Stomach smooth muscle (tissue), 2 donors: ENCODE results near the gene SAP30BP.

Experiments used
- H3K27ac ChIP-seq: one replicate; pipeline ENCODE4 v1.7.0; 2013; ENCODE audit warnings: mild to moderate bottlenecking, low read length, inconsistent platforms
- H3K27me3 ChIP-seq, 2 donors: one replicate each; pipeline ENCODE4 v1.7.0; 2013; ENCODE audit warnings: low read length in 2 of 2; ENCODE audit not compliant: insufficient read depth in 2 of 2, control insufficient read depth in 1 of 2
- H3K36me3 ChIP-seq, 2 donors: one replicate each; pipeline ENCODE4 v1.7.0; 2013; ENCODE audit warnings: low read length in 2 of 2; ENCODE audit not compliant: control insufficient read depth in 2 of 2, insufficient read depth in 2 of 2
- H3K4me1 ChIP-seq: one replicate; pipeline ENCODE4 v1.7.0; 2013; ENCODE audit warnings: low read length; ENCODE audit not compliant: control insufficient read depth, insufficient read depth
- H3K4me3 ChIP-seq, 2 donors: one replicate each; pipeline ENCODE4 v1.7.0; 2013; ENCODE audit warnings: low read length in 2 of 2
- H3K9ac ChIP-seq, 2 donors: one replicate each; pipeline ENCODE4 v1.7.0; 2013; ENCODE audit warnings: low read length in 2 of 2, mild to moderate bottlenecking in 1 of 2
- H3K9me3 ChIP-seq, 2 donors: one replicate each; pipeline ENCODE4 v1.7.0; 2013; ENCODE audit warnings: low read length in 2 of 2; ENCODE audit not compliant: control insufficient read depth in 2 of 2
- donor health status: healthy.
- donor health status: Pancreatic carcinoma.

Gene SAP30BP

GRCh38 chr17:75720656-75721462, 53.7 kb downstream of the SAP30BP start, which contains the start of gene ITGB4:
Gene ITGB4 (plus strand): TSS chr17:75721459. CDS start chr17:75724704, 3,245 bp downstream.
- peak within 1 kb of the TSS; percentile 7 to 55 for H3K4me3 ChIP-seq
- H3K27me3 ChIP-seq: peaks cover 35 to 36% of the 10 kb centered on the region in 2 donors
- H3K27ac ChIP-seq: peak within 1 kb of the TSS; percentile 6
- peaks cover 13% of the 10 kb centered on the region for H3K4me1 ChIP-seq
- H3K9me3 ChIP-seq: no peaks in the 10 kb centered on the region
- peak within 1 kb of the TSS; percentile 15 to 51 for H3K9ac ChIP-seq
- no peaks in the 10 kb centered on the region for H3K36me3 ChIP-seq

GRCh38 chr17:75721463-75722011, 54.4 kb downstream of the SAP30BP start:
- H3K4me3 ChIP-seq: peak overlapping the region in 1 of 2 donors; percentile 52
- no peaks in the 10 kb centered on the region for H3K9me3 ChIP-seq
- H3K9ac ChIP-seq: peak overlapping the region in 1 of 2 donors; percentile 51
- no peaks in the 10 kb centered on the region for H3K36me3 ChIP-seq
- peaks cover 13% of the 10 kb centered on the region for H3K4me1 ChIP-seq
- H3K27ac ChIP-seq: peak overlapping the region; percentile 6
- peaks cover 35 to 36% of the 10 kb centered on the region in 2 donors for H3K27me3 ChIP-seq

DNA sequence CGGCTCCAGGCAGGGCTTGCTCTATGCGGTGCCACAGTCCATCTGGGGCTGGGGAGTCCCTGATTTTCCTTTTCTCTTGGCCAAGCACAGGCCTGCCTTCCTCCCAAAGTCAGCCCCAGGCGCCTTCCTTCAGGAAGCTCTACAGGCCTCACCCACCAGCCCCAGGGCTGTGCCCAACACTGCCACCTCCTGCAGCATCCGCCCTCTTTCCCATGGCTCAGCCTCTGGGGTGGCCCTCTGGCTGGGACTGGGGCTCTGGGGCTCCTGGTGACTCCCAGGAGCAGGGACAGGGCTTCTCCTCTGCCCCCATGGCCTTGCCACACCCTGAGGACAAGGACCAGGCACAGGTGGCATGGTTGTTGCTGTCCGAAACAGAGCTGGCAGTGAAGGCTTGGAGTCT, 54.9 kb downstream of the SAP30BP start:
- Histone ChIP-seq H3K27me3 (peaks cover 35 to 36% of the 10 kb centered on the region in 2 donors), H3K9ac (peak overlapping the region; percentile 15 to 51), H3K36me3 (no peaks in the 10 kb centered on the region), H3K27ac (peak overlapping the region; percentile 6), H3K4me3 (peak overlapping the region in 1 of 2 donors; percentile 52), H3K9me3 (no peaks in the 10 kb centered on the region), H3K4me1 (peaks cover 13% of the 10 kb centered on the region)

DNA sequence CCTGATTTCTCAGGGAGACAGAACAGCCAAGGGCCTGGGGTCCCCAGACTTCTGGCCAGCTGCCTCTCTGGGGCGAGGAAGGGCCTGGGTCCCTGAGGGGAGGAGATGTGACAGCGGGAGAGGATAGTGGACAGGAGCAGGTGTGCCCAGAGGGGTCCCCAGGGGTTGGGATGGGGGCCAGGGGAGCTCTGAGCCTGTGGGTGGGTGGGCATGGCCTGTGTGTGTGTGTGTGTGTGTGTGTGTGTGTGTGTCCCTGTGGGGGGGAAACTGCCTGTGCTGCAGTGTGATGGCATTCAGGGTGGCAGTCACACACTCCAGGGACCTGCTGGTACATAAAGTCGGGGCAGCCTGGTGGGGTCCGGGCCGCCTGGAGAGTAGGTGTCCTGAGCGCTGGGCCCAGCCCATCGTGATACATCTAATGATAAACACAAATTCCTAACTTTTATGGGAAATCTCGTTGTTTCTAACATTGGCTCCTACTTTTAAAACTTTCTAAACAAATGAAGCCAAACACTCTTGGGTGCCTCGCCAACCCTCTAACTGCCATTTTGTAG, 55.5 kb downstream of the SAP30BP start:
- Histone ChIP-seq H3K4me1 (peaks cover 13% of the 10 kb centered on the region), H3K27me3 (peaks cover 35 to 36% of the 10 kb centered on the region in 2 donors), H3K9ac (peak overlapping the region in 1 of 2 donors; percentile 15), H3K27ac (peak overlapping the region; percentile 6), H3K4me3 (peak overlapping the region in 1 of 2 donors; percentile 52), H3K36me3 (no peaks in the 10 kb centered on the region), H3K9me3 (no peaks in the 10 kb centered on the region)

DNA sequence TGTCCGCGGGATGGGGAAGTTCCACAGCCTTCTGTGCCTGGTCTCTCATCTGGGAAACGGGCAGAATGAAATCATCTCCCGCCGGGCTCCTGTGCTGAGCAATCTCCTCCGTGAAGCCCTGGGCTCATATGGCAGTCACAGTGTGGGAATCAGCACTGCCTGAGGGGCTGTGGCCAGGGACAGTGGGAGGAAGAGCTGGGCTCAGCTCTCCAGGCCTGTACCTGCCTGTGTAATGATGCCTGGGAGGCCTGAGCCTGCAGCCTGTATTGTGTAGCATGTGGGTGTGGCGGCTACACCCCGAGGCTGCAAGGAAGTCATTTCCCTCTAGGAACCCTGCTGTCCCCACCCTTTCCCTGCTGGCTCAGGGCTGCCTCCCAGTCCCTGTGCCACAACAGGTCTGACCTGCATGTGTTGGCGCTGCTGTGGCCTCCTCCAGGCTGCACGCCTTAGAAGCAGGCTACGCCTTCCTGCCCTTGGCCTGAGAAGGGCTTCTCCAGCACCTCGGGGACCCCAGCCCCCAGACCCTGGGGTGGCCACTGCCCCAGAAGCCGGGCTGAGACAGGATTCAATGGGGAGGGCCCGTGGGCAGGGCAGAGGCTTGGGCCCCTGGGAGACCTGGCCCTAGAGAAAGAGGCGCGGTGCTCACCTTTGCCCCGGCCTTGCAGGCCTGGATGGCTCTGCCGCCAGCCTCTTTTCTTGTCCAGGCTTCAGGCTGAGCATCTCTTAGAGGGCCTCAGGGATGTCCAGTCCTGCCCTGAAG, 56.2 kb downstream of the SAP30BP start:
- no peak overlapping the region for H3K9ac ChIP-seq
- no peak overlapping the region for H3K27ac ChIP-seq
- no peaks in the 10 kb centered on the region for H3K36me3 ChIP-seq
- H3K4me3 ChIP-seq: peak overlapping the region in 1 of 2 donors; percentile 22
- no peaks in the 10 kb centered on the region for H3K9me3 ChIP-seq
- H3K4me1 ChIP-seq: peaks cover 13% of the 10 kb centered on the region
- H3K27me3 ChIP-seq: peaks cover 35 to 36% of the 10 kb centered on the region in 2 donors

DNA sequence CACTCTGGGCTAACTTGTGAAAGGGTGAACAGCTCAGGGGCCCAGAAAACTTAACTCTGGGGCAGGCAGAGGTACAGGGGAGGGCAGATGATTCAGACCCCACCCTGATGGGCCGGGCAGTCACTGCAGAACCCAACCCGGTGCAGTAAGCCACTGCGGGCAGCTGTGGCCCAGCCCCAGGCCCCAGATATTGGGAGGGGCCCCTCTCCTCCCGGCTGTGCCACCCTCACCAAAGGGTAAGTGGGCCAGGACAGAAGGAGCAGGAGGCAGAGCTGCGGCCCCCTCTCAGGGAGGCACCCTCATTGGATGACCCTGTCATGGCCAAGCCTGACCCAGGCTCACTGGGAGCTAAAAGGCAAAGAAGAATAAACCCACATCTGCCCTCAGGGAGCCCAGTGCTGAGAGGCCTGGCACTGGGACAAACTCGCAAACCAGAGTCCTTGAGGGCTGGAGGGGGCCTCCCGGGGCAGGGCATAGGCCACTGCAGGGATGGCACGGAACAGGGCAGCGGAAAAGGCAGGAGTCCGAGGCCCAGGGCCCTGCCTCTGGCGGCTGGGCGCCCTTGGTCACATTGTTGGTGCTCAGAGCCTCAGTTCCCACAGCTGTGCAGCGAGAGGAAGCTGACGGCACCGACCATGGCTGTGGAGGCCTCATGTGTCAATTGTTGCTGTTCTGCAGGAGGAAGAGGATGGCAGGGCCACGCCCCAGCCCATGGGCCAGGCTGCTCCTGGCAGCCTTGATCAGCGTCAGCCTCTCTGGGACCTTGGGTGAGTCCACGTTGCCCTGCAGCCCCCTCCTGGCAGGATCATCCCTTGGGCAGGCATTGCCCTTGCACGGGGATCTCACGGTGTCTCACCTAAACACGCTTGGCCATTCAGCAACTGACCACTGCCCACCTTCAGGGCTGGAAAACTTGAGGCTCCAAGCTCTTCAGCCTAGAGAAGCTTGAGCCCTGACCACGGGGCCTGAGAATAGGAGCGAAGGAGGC, 57.2 kb downstream of the SAP30BP start:
- peaks cover 13% of the 10 kb centered on the region for H3K4me1 ChIP-seq
- peaks cover 34 to 35% of the 10 kb centered on the region in 2 donors for H3K27me3 ChIP-seq
- H3K36me3 ChIP-seq: peaks cover 0 to under 1% of the 10 kb centered on the region in 2 donors
- no peak overlapping the region for H3K4me3 ChIP-seq
- H3K9me3 ChIP-seq: no peaks in the 10 kb centered on the region
- no peak overlapping the region for H3K27ac ChIP-seq
- no peak overlapping the region for H3K9ac ChIP-seq

DNA sequence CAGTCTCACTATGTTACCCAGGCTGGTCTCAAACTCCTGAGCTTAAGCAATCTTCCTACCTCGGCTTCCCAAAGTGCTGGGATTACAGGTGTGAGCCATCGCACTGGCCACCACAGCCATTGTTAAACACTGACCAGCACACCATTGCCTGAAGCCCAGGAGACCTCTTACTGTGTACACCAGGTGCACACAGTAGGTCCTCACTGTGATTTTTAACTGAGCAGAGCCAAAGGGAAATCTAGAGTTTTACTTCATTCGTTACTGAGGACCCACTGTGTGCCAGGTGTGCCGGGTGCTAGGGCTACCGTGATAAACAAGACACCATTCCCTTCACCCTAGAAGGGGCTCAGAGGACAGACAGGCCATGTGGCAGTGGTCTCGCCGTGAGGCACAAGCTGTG, 58.4 kb downstream of the SAP30BP start:
- Histone ChIP-seq H3K9ac (no peak overlapping the region), H3K9me3 (no peaks in the 10 kb centered on the region), H3K36me3 (peaks cover 0 to 2% of the 10 kb centered on the region in 2 donors), H3K27ac (no peak overlapping the region), H3K4me1 (peaks cover 10% of the 10 kb centered on the region), H3K4me3 (no peak overlapping the region), H3K27me3 (peaks cover 26 to 35% of the 10 kb centered on the region in 2 donors)

DNA sequence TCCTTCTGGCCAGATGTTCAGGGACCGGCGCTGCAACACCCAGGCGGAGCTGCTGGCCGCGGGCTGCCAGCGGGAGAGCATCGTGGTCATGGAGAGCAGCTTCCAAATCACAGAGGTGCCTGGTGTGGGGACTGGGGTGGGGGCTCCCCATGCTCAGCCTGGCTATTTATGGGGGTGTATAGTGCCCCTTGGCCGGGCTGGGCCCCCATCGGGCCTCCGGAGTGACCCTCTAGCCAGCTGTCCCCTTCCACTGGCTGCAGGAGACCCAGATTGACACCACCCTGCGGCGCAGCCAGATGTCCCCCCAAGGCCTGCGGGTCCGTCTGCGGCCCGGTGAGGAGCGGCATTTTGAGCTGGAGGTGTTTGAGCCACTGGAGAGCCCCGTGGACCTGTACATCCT, 60.3 kb downstream of the SAP30BP start:
- no peak overlapping the region for H3K4me3 ChIP-seq
- H3K36me3 ChIP-seq: peaks cover 0 to 2% of the 10 kb centered on the region in 2 donors
- peaks cover 6% of the 10 kb centered on the region for H3K4me1 ChIP-seq

GRCh38 chr17:75729351-75729750, 62.2 kb downstream of the SAP30BP start:
- Histone ChIP-seq H3K9me3 (no peaks in the 10 kb centered on the region), H3K4me3 (no peak overlapping the region), H3K27me3 (peaks cover 2 to 5% of the 10 kb centered on the region in 2 donors), H3K36me3 (peaks cover 0 to 2% of the 10 kb centered on the region in 2 donors), H3K4me1 (peaks cover under 1% of the 10 kb centered on the region), H3K9ac (no peak overlapping the region), H3K27ac (no peak overlapping the region)

More for the DNA sequence above, 60.3 kb downstream of the SAP30BP start:
- H3K27ac ChIP-seq: no peak overlapping the region
- peaks cover 13 to 16% of the 10 kb centered on the region in 2 donors for H3K27me3 ChIP-seq
- no peaks in the 10 kb centered on the region for H3K9me3 ChIP-seq
- H3K9ac ChIP-seq: no peak overlapping the region
